Tibial nerve (tissue), 4 donors: ENCODE measurements around the gene THAP5. TPM values are rescaled to one million over a fixed set of nuclear protein-coding genes. Genes with fewer than 3 reads are reported as not detected.

Experiments
- DNase-seq, 2 donors: peaks; one replicate each; pipeline ENCODE4 v3.0.0-alpha.2; 2019; ENCODE audit warnings: low spot score in 2 of 2
- H3K27ac ChIP-seq, 4 donors: fragments of 200-600 bp; sonication (generic) in 3 of 4; one replicate each; pipeline ENCODE4 v1.5.1; 2017 to 2019; ENCODE audit warnings: mild to moderate bottlenecking in 1 of 4
- H3K27me3 ChIP-seq, 2 donors: fragments of 200-600 bp; sonication (generic) in 1 of 2; one replicate each; pipeline versions ENCODE4 v1.5.1 to v1.6.0; 2017 to 2019
- H3K36me3 ChIP-seq, 3 donors: fragments of 200-600 bp; sonication (generic); one replicate each; pipeline ENCODE4 v1.5.1; 2018 to 2019
- H3K4me1 ChIP-seq, 4 donors: fragments of 200-600 bp; sonication (generic) in 3 of 4; one replicate each; pipeline ENCODE4 v1.5.1; 2017 to 2019
- H3K4me3 ChIP-seq, 4 donors: fragments of 200-600 bp; sonication (generic) in 3 of 4; one replicate each; pipeline ENCODE4 v1.5.1; 2017 to 2019; ENCODE audit warnings: mild to moderate bottlenecking in 1 of 4, moderate library complexity in 1 of 4
- H3K9me3 ChIP-seq, 4 donors: fragments of 200-600 bp; sonication (generic) in 3 of 4; one replicate each; pipeline ENCODE4 v1.5.1; 2017 to 2019
- EP300 ChIP-seq, 2 donors: sonication (generic); formaldehyde crosslinking; IDR thresholded peaks; one replicate each; pipeline ENCODE4 v1.6.1; 2017; ENCODE audit warnings: antibody characterized with exemption in 2 of 2, mild to moderate bottlenecking in 1 of 2
- POLR2A ChIP-seq, 2 donors: fragments of 450-650 bp; IDR thresholded peaks; one replicate each; pipeline ENCODE4 v1.6.1; 2017; ENCODE audit warnings: antibody characterized with exemption in 2 of 2, mild to moderate bottlenecking in 2 of 2, moderate library complexity in 2 of 2
- WGBS, 2 donors: methylation state at CpG; one replicate each; pipeline ENCODE4 v1.1.5; 2018; 5-methylcytosine and 5-hydroxymethylcytosine counted together
- total RNA-seq, 4 donors: library from RNA; depleted of rRNA; stranded (reverse); fragments of >200 nt; gene quantifications; one replicate each; pipeline ENCODE4 v1.1.0, GENCODE V29; 2016
- TF ChIP-seq, protein P1 (sequence below), 5 experiments: fragments of 200-600 bp in 3 of 5; fragments of 450-650 bp in 2 of 5; sonication (generic) in 3 of 5; IDR thresholded peaks; one replicate each; pipeline ENCODE4 v1.5.1; 2016 to 2019; ENCODE audit warnings: antibody characterized with exemption in 5 of 5, mild to moderate bottlenecking in 3 of 5, moderate library complexity in 2 of 5

THAP5 gene
- total RNA-seq, 4 donors from 2014 or later = 20.3 to 33.0 (median 25.4) TPM

DNA sequence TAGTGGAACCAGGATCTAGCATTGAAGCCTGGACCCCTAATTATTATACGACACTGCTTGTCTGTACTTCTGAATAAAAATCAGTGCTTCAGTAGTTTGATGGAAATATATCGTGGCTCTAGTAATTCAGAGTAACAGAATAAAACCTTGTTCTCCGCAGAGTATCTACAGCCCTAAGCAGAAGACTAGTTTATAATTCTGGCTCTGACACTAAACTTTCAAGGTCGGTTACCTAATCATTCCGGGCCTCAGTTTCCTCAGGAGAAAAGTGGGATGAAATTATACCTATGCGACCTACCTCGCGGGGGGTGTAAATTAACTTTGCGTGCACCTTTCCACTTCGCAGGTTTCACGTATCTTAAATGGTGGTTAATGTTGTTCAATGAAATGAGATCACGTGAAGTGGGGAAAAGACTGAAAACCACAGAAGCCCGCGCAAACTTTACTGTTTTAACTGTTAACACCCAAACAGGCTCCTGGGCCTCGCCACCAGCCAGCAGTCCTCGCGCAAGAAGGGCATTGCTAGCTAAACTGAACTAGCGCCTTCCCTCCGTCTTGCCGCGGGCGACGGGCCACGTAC is 615 bp downstream of the THAP5 start:
- Histone ChIP-seq H3K27ac (peak overlapping the region; percentile 84 to 98 (median 96)), H3K36me3 (peaks cover 0 to 41% (median 0%) of the 10 kb centered on the region in 3 donors), H3K4me3 (peak overlapping the region; percentile 71 to 95 (median 72)), H3K27me3 (no peaks in the 10 kb centered on the region), H3K9me3 (no peaks in the 10 kb centered on the region), H3K4me1 (peaks cover 0 to 45% (median 25%) of the 10 kb centered on the region in 4 donors)
- DNase-seq = no peak
- WGBS, 2 donors = 13 to 15% methylated on average over 15 to 24 of the region's 24 CpGs
- TF ChIP-seq, protein P1, sequence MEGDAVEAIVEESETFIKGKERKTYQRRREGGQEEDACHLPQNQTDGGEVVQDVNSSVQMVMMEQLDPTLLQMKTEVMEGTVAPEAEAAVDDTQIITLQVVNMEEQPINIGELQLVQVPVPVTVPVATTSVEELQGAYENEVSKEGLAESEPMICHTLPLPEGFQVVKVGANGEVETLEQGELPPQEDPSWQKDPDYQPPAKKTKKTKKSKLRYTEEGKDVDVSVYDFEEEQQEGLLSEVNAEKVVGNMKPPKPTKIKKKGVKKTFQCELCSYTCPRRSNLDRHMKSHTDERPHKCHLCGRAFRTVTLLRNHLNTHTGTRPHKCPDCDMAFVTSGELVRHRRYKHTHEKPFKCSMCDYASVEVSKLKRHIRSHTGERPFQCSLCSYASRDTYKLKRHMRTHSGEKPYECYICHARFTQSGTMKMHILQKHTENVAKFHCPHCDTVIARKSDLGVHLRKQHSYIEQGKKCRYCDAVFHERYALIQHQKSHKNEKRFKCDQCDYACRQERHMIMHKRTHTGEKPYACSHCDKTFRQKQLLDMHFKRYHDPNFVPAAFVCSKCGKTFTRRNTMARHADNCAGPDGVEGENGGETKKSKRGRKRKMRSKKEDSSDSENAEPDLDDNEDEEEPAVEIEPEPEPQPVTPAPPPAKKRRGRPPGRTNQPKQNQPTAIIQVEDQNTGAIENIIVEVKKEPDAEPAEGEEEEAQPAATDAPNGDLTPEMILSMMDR (IDR thresholded peaks at IDR 0.05) = no peak
- TF ChIP-seq POLR2A (IDR thresholded peaks at IDR 0.05) = no peak
- TF ChIP-seq EP300 (IDR thresholded peaks at IDR 0.05) = no peak

DNA sequence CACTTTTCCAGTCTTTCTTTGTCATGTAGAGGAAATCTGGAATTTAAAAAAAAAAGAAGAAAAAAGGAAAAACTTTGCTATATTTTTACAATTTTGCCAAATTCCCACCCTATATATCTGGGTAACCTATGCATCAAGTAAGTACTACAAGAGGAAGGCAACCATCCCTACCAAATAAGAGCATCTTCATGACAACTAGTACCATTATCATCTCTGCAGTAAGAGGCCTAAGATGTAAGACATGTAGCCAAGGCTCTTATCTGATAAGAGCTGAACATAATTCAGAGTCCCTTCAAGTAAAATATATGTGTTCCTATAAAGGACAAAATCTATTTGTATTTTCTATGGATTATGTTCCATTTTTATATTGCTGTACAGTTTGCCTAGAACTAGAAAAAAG is 3.5 kb downstream of the THAP5 start:
- Histone ChIP-seq H3K27ac (no peak overlapping the region), H3K27me3 (no peaks in the 10 kb centered on the region), H3K4me1 (peaks cover 0 to 25% (median 17%) of the 10 kb centered on the region in 4 donors), H3K36me3 (peaks cover 0 to 38% (median 0%) of the 10 kb centered on the region in 3 donors), H3K9me3 (peaks cover 0 to 2% (median 0%) of the 10 kb centered on the region in 4 donors), H3K4me3 (no peak overlapping the region)
- no peak for DNase-seq
- TF ChIP-seq, protein P1 (IDR thresholded peaks at IDR 0.05) = no peak
- TF ChIP-seq POLR2A (IDR thresholded peaks at IDR 0.05) (no peak), EP300 (IDR thresholded peaks at IDR 0.05) (no peak)

DNA sequence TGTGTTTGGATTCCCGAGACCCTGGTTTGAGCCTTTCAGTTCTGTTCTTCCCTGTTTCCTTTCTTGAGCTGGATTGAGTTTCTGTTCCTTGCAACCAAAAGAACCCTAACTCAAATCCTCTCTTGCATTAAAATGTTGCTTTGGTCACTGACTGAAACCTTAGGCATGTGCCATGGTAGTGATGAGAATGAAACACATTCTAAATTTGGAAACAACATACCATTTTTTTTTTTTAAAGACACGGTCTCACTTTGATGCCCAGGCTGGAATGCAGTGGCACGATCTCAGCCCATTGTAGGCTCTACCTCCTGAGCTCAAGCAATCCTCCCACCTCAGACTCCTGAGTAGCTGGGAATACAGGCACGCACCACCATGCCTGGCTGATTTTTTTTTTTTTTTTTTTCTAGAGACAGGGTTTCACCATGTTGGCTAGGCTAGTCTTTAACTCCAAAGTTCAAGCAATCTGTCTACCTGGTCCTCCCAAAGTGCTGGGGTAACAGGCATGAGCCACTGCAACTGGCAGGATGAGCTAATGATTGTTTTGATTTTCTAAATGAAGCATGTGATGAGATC is 8.4 kb downstream of the THAP5 start:
- H3K36me3 ChIP-seq = peaks cover 0 to 63% (median 0%) of the 10 kb centered on the region in 3 donors
- no peak for DNase-seq
- TF ChIP-seq POLR2A (IDR thresholded peaks at IDR 0.05) (no peak), EP300 (IDR thresholded peaks at IDR 0.05) (no peak)
- TF ChIP-seq, protein P1 (IDR thresholded peaks at IDR 0.05) = no peak
- H3K27me3 ChIP-seq = no peaks in the 10 kb centered on the region
- H3K4me3 ChIP-seq = no peak overlapping the region
- no peaks in the 10 kb centered on the region for H3K4me1 ChIP-seq
- H3K9me3 ChIP-seq = peaks cover 0 to 37% (median 7%) of the 10 kb centered on the region in 4 donors
- 88 to 90% methylated on average over 4 of the region's 4 CpGs for WGBS, 2 donors
- no peak overlapping the region for H3K27ac ChIP-seq

DNA sequence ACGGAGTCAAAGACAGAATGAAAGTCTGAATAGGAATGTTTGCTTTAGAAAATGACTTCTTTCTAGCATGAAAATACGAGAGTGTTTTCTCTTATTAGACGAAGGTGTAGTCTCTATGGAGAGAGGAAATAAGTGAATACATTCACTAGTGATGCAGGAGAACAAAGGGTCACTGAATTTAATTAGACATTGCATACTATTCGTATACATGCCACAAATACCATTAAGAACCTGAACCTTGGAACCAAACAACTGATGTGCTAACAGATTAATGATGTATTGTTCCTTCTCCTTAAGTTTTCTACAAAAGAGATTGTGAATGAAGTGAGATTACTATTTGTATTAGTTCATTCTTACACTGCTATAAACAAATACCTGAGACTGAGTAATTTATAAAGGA is 10.3 kb downstream of the THAP5 start:
- 80 to 89% methylated on average over 4 of the region's 4 CpGs for WGBS, 2 donors
- no peaks in the 10 kb centered on the region for H3K27me3 ChIP-seq
- TF ChIP-seq, protein P1 (IDR thresholded peaks at IDR 0.05) = no peak
- TF ChIP-seq POLR2A (IDR thresholded peaks at IDR 0.05) (no peak), EP300 (IDR thresholded peaks at IDR 0.05) (no peak)
- H3K4me3 ChIP-seq = no peak overlapping the region
- peaks cover 0 to 39% (median 7%) of the 10 kb centered on the region in 4 donors for H3K9me3 ChIP-seq
- no peak for DNase-seq
- peaks cover 0 to 48% (median 0%) of the 10 kb centered on the region in 3 donors for H3K36me3 ChIP-seq
- H3K4me1 ChIP-seq = no peaks in the 10 kb centered on the region
- H3K27ac ChIP-seq = no peak overlapping the region

DNA sequence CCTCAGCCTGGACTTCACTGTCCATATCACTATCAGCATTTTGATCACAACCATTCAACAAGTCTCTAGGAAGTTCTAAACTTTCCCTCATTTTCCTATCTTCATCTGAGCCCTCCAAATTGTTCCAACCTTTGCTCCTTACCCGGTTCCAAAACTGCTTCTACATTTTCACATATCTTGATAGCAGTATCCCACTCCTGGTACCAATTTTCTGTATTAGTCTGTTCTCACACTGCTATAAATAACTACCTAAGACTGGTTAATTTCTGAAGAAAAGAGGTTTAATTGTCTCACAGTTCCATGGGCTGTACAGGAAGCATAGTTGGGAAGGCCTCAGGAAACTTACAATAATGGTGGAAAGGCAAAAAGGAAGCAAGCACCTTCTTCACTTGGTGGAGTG is 11.9 kb downstream of the THAP5 start:
- Histone ChIP-seq H3K4me3 (no peak overlapping the region), H3K4me1 (no peaks in the 10 kb centered on the region), H3K36me3 (peaks cover 0 to 51% (median 0%) of the 10 kb centered on the region in 3 donors), H3K9me3 (peaks cover 0 to 39% (median 7%) of the 10 kb centered on the region in 4 donors), H3K27me3 (no peaks in the 10 kb centered on the region), H3K27ac (no peak overlapping the region)
- 96 to 97% methylated on average over 1 of the region's 1 CpG for WGBS, 2 donors
- DNase-seq = no peak
- TF ChIP-seq, protein P1 (IDR thresholded peaks at IDR 0.05) = no peak
- no peak for TF ChIP-seq EP300 (IDR thresholded peaks at IDR 0.05)
- no peak for TF ChIP-seq POLR2A (IDR thresholded peaks at IDR 0.05)
